Lower leg skin (tissue), 3 donors: Measurements from ENCODE around the gene RAX.

Source experiments
- POLR2A ChIP-seq, 2 donors: fragments of 450-650 bp; IDR thresholded peaks; one replicate each; pipeline ENCODE4 v1.6.1; 2016 to 2017; ENCODE audit warnings: antibody characterized with exemption in 2 of 2, mild to moderate bottlenecking in 1 of 2, moderate library complexity in 1 of 2
- TF ChIP-seq, protein P1 (sequence below), 3 donors: fragments of 450-650 bp; IDR thresholded peaks; one replicate each; pipeline ENCODE4 v1.5.1; 2016; ENCODE audit warnings: antibody characterized with exemption in 3 of 3, mild to moderate bottlenecking in 3 of 3, moderate library complexity in 2 of 3

DNA sequence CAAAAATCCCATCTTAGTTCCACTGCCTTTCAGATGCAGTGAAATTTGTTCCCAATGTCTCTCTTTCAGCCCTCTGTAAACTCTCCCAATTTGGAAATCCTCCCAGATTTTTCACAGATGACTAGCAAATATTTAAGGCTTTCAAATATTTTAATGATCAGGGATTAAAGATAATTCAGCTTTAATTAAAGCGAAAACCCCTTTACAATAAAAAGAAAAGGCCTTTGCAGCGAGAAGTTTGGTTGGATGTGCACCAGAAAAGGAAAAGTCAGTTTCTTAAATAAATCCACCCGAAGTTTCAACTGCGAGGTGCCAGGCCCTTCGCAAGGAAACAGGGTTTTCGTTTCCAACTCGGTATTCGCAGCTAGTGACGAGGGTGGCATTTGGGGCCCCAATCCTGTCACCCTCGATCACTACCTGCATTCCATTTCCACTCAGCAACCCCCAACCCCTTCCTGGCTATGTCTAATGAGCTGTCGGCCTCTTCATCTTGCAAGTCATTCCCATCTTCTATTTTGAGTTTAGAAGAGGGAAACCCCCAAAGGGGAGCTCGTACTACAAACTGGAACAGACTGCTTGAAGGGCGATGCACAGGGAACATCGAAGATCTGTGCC is 1.5 kb downstream of the RAX start:
- TF ChIP-seq, protein P1, sequence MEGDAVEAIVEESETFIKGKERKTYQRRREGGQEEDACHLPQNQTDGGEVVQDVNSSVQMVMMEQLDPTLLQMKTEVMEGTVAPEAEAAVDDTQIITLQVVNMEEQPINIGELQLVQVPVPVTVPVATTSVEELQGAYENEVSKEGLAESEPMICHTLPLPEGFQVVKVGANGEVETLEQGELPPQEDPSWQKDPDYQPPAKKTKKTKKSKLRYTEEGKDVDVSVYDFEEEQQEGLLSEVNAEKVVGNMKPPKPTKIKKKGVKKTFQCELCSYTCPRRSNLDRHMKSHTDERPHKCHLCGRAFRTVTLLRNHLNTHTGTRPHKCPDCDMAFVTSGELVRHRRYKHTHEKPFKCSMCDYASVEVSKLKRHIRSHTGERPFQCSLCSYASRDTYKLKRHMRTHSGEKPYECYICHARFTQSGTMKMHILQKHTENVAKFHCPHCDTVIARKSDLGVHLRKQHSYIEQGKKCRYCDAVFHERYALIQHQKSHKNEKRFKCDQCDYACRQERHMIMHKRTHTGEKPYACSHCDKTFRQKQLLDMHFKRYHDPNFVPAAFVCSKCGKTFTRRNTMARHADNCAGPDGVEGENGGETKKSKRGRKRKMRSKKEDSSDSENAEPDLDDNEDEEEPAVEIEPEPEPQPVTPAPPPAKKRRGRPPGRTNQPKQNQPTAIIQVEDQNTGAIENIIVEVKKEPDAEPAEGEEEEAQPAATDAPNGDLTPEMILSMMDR (IDR thresholded peaks at IDR 0.05) = no peak
- no peak for TF ChIP-seq POLR2A (IDR thresholded peaks at IDR 0.05)
